ENCODE data around the gene PARD6G. TPM values are rescaled to one million over a fixed set of nuclear protein-coding genes. Genes with fewer than 3 reads are reported as not detected.
A peak's percentile ranks its signal among the peaks of the same experiment; 100 is the strongest.

The PARD6G gene
- total and polyA plus RNA-seq, 2 donors (not counting 1 experiment from before 2014, with no cell fraction given) = 1.0 to 2.1 TPM

DNA sequence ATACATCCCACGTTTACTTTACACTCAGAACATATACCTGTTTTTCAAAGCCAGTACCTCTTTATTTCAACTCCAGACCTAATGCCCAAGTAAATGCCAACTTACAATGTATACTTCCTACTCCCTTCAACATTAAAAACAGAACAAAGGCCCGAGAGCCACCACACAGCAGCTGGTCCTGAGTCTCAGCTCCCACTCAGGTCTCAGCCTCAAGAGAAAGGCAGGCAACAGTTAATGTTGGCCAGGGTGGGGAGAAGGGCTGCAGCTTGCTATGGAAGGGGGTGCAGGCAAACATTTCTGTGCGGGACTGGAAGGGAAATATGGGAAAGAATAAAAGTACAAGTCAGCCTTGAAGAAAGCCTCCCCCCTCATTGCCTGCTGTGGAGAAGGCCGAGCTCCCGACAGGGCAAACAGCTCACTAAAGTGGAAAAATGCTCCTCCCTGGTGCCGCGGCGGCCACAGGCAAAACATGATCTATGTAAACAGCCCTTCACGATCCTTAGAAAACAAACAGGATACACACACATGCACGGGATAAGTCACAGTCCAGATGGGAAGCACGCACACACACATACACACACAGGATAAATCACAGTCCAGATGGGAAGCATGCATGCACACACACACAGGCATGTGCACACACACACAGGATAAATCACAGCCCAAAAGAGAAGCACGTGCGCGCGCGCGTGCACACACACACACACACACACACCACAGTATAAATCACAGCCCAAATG, 70.8 kb downstream of the PARD6G start:
- DNase-seq (ENCODE audit: low read depth in 2 of 2) = peak in 1 of 2 donors; percentile 45
- Histone ChIP-seq H3K27ac (ENCODE audit: insufficient read depth, low read length) (no peak overlapping the region), H4K20me1 (ENCODE audit: control insufficient read depth, extremely low read depth, insufficient read depth, low read length) (no peaks in the 10 kb centered on the region), H3K4me2 (ENCODE audit: extremely low read depth, insufficient read depth, low read length) (peak overlapping the region; percentile 10), H3K27me3 (ENCODE audit: control insufficient read depth, insufficient read depth, low read length) (peaks cover 3% of the 10 kb centered on the region), H2AFZ (ENCODE audit: low read length) (no peak overlapping the region), H3K4me1 (ENCODE audit: control insufficient read depth, extremely low read depth, insufficient read depth, low read length) (no peaks in the 10 kb centered on the region), H3K4me3 (replicated peaks in 1 of 4; ENCODE audit: control extremely low read depth in 1 of 4, insufficient read depth in 1 of 4, low read depth in 3 of 4, low read length in 4 of 4) (peak overlapping the region in 1 of 4 experiments; percentile 20), H3K79me2 (ENCODE audit: control insufficient read depth, insufficient read depth, low read length) (no peaks in the 10 kb centered on the region), H3K36me3 (ENCODE audit: control insufficient read depth, insufficient read depth, low read length) (no peaks in the 10 kb centered on the region), H3K9ac (ENCODE audit: insufficient read depth, low read length) (no peak overlapping the region), H3K9me3 (ENCODE audit: control insufficient read depth, insufficient read depth, low read depth, low read length) (no peaks in the 10 kb centered on the region)
- no peak for TF ChIP-seq EZH2 (IDR thresholded peaks at IDR 0.05; ENCODE audit: low read length, missing control alignments)
- TF ChIP-seq, protein P1, sequence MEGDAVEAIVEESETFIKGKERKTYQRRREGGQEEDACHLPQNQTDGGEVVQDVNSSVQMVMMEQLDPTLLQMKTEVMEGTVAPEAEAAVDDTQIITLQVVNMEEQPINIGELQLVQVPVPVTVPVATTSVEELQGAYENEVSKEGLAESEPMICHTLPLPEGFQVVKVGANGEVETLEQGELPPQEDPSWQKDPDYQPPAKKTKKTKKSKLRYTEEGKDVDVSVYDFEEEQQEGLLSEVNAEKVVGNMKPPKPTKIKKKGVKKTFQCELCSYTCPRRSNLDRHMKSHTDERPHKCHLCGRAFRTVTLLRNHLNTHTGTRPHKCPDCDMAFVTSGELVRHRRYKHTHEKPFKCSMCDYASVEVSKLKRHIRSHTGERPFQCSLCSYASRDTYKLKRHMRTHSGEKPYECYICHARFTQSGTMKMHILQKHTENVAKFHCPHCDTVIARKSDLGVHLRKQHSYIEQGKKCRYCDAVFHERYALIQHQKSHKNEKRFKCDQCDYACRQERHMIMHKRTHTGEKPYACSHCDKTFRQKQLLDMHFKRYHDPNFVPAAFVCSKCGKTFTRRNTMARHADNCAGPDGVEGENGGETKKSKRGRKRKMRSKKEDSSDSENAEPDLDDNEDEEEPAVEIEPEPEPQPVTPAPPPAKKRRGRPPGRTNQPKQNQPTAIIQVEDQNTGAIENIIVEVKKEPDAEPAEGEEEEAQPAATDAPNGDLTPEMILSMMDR (conservative IDR thresholded peaks at IDR 0.05 in 1 of 2, IDR thresholded peaks at IDR 0.05 in 1 of 2; ENCODE audit: low read depth in 1 of 2, low read length in 2 of 2) = no peak

DNA sequence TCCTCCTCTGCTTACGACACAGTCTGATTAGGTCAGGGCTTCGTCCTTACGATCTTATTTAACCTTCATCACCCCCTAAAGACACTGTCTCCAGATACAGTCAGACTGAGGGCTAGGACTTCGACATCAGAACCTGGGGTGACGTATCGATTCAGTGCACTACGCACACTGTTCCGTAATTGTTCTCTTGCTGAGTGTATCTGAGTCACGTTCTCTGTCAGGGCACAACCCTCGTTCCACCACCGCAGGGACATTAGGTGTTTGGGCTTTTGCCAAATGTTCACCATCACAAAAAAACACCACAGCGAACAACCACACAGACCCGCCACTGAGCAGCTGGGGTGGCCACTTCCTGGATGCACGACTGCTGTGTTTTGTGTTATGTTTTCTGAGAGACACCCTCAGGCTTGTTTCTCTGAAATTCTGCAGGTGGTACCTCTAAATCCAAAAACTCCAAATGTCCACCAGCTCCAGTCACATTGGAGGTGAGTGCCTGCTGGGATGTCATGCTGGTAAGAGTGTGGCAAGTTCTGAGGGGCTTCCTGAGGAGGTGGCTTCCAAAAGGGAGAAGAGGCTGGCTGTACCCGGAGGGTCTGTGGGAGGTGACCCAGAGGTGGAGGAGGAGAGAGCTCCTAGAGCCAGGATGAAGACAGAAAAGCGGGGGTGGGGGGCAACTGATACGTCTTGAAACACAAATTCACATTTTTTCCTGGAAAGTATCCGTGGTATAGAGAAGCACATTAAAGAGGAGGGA, 71.7 kb downstream of the PARD6G start:
- H3K36me3 ChIP-seq (ENCODE audit: control insufficient read depth, insufficient read depth, low read length) = no peaks in the 10 kb centered on the region
- H3K9ac ChIP-seq (ENCODE audit: insufficient read depth, low read length) = no peak overlapping the region
- H4K20me1 ChIP-seq (ENCODE audit: control insufficient read depth, extremely low read depth, insufficient read depth, low read length) = no peaks in the 10 kb centered on the region
- no peak overlapping the region for H3K27ac ChIP-seq (ENCODE audit: insufficient read depth, low read length)
- peaks cover 3% of the 10 kb centered on the region for H3K27me3 ChIP-seq (ENCODE audit: control insufficient read depth, insufficient read depth, low read length)
- H2AFZ ChIP-seq (ENCODE audit: low read length) = no peak overlapping the region
- TF ChIP-seq, protein P1 (conservative IDR thresholded peaks at IDR 0.05 in 1 of 2, IDR thresholded peaks at IDR 0.05 in 1 of 2; ENCODE audit: low read depth in 1 of 2, low read length in 2 of 2) = no peak
- no peak for TF ChIP-seq EZH2 (IDR thresholded peaks at IDR 0.05; ENCODE audit: low read length, missing control alignments)
- no peaks in the 10 kb centered on the region for H3K4me1 ChIP-seq (ENCODE audit: control insufficient read depth, extremely low read depth, insufficient read depth, low read length)
- DNase-seq (ENCODE audit: low read depth in 2 of 2) = peak in 1 of 2 donors; percentile 34
- no peak overlapping the region for H3K4me2 ChIP-seq (ENCODE audit: extremely low read depth, insufficient read depth, low read length)
- H3K9me3 ChIP-seq (ENCODE audit: control insufficient read depth, insufficient read depth, low read depth, low read length) = no peaks in the 10 kb centered on the region
- no peaks in the 10 kb centered on the region for H3K79me2 ChIP-seq (ENCODE audit: control insufficient read depth, insufficient read depth, low read length)
- no peak overlapping the region for H3K4me3 ChIP-seq (replicated peaks in 1 of 4; ENCODE audit: control extremely low read depth in 1 of 4, insufficient read depth in 1 of 4, low read depth in 3 of 4, low read length in 4 of 4)

DNA sequence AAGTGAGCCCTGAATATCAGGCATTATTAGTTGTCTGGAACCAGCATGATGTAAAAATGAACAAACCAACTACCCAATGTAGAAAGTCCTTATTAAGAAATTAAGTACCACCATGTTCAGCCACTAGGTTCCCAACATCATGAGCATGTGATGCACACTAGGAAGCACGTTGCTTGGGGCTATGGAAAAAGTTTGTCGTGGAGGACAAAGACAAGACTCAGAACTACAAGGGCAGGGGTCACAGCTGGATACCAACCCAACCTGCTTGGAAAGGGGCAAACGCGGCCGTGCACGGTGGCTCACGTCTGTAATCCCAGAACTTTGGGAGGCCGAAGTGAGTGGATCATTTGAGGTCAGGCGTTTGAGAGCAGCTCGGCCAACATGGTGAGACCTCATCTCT, 74.3 kb downstream of the PARD6G start:
- H3K4me2 ChIP-seq (ENCODE audit: extremely low read depth, insufficient read depth, low read length) = no peak overlapping the region
- H3K79me2 ChIP-seq (ENCODE audit: control insufficient read depth, insufficient read depth, low read length) = no peaks in the 10 kb centered on the region
- H3K9me3 ChIP-seq (ENCODE audit: control insufficient read depth, insufficient read depth, low read depth, low read length) = no peaks in the 10 kb centered on the region
- no peak overlapping the region for H3K27ac ChIP-seq (ENCODE audit: insufficient read depth, low read length)
- H4K20me1 ChIP-seq (ENCODE audit: control insufficient read depth, extremely low read depth, insufficient read depth, low read length) = no peaks in the 10 kb centered on the region
- no peak overlapping the region for H3K9ac ChIP-seq (ENCODE audit: insufficient read depth, low read length)
- no peaks in the 10 kb centered on the region for H3K36me3 ChIP-seq (ENCODE audit: control insufficient read depth, insufficient read depth, low read length)
- H2AFZ ChIP-seq (ENCODE audit: low read length) = no peak overlapping the region
- no peak overlapping the region for H3K4me3 ChIP-seq (replicated peaks in 1 of 4; ENCODE audit: control extremely low read depth in 1 of 4, insufficient read depth in 1 of 4, low read depth in 3 of 4, low read length in 4 of 4)
- TF ChIP-seq EZH2 (IDR thresholded peaks at IDR 0.05; ENCODE audit: low read length, missing control alignments) = no peak
- TF ChIP-seq, protein P1 (conservative IDR thresholded peaks at IDR 0.05 in 1 of 2, IDR thresholded peaks at IDR 0.05 in 1 of 2; ENCODE audit: low read depth in 1 of 2, low read length in 2 of 2) = no peak
- no peak for DNase-seq (ENCODE audit: low read depth in 2 of 2)
- H3K4me1 ChIP-seq (ENCODE audit: control insufficient read depth, extremely low read depth, insufficient read depth, low read length) = no peaks in the 10 kb centered on the region
- peaks cover 3% of the 10 kb centered on the region for H3K27me3 ChIP-seq (ENCODE audit: control insufficient read depth, insufficient read depth, low read length)

Data from fibroblast of lung (primary cell).